ENCODE measurements around the gene FBL. TPM values are rescaled to one million over a fixed set of nuclear protein-coding genes. Genes with fewer than 3 reads are reported as not detected.

Gene FBL
- total and polyA plus RNA-seq, 2 donors (not counting 1 experiment from before 2014, with no cell fraction given) = 253 to 376 TPM

DNA sequence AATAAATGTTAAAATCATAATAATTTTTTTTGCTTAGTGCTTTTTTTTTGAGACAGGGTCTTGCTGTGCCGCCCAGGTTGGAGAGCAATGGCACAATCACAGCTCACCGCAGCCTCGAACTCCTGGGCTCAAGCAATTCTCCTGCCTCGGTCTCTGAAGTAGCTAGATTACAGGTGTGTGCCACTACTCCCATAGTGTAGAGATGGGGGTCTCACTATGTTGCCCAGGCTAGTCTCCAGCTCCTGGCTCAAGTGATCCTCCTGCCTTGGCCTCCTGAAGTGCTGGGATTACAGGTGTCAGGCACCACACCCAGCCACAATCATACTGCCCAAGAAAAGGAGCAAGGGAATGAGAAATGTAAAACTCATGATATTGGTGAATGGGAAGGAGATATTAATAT lies 5.1 kb downstream of the FBL start:
- H3K4me1 Mint-ChIP-seq = peaks cover 39% of the 10 kb centered on the region
- peaks cover 40% of the 10 kb centered on the region for H4K20me1 ChIP-seq (ENCODE audit: control insufficient read depth, insufficient read depth, low read length, poor library complexity, severe bottlenecking)
- H3K27me3 ChIP-seq (replicated peaks in 1 of 4; ENCODE audit: control extremely low read depth in 1 of 4, control insufficient read depth in 3 of 4, insufficient read depth in 4 of 4, low read length in 3 of 4) = no peaks in the 10 kb centered on the region
- H2AFZ ChIP-seq (ENCODE audit: insufficient read depth, low read depth, low read length, poor library complexity, severe bottlenecking) = no peak overlapping the region
- POLR2A ChIA-PET = no interaction called here
- ATAC-seq (ENCODE audit: low read depth) (no peak), DNase-seq (no peak)
- no peak for TF ChIP-seq EZH2 (IDR thresholded peaks at IDR 0.05; ENCODE audit: borderline replicate concordance, insufficient read depth, low read depth, low read length, poor library complexity, severe bottlenecking)
- TF ChIP-seq, protein P1, sequence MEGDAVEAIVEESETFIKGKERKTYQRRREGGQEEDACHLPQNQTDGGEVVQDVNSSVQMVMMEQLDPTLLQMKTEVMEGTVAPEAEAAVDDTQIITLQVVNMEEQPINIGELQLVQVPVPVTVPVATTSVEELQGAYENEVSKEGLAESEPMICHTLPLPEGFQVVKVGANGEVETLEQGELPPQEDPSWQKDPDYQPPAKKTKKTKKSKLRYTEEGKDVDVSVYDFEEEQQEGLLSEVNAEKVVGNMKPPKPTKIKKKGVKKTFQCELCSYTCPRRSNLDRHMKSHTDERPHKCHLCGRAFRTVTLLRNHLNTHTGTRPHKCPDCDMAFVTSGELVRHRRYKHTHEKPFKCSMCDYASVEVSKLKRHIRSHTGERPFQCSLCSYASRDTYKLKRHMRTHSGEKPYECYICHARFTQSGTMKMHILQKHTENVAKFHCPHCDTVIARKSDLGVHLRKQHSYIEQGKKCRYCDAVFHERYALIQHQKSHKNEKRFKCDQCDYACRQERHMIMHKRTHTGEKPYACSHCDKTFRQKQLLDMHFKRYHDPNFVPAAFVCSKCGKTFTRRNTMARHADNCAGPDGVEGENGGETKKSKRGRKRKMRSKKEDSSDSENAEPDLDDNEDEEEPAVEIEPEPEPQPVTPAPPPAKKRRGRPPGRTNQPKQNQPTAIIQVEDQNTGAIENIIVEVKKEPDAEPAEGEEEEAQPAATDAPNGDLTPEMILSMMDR (IDR thresholded peaks at IDR 0.05) = no peak
- no peak overlapping the region for H3K27ac ChIP-seq (ENCODE audit: low read length in 2 of 2)
- H3K4me2 ChIP-seq (replicated peaks; ENCODE audit: low read depth, low read length, poor library complexity, severe bottlenecking) = no peak overlapping the region
- no peak overlapping the region for H3K4me3 ChIP-seq (ENCODE audit: control extremely low read depth in 1 of 5, extremely low read depth in 1 of 5, insufficient read depth in 1 of 5, low read depth in 2 of 5, low read length in 4 of 5)
- no peaks in the 10 kb centered on the region for H3K9me3 ChIP-seq (ENCODE audit: control extremely low read depth in 1 of 3, control insufficient read depth in 2 of 3, insufficient read depth in 1 of 3, low read length in 2 of 3)
- peaks cover 6 to 39% of the 10 kb centered on the region in 2 experiments for H3K36me3 ChIP-seq (replicated peaks in 1 of 2; ENCODE audit: control extremely low read depth in 1 of 2, control insufficient read depth in 1 of 2, extremely low read depth in 1 of 2, insufficient read depth in 2 of 2, low read length in 1 of 2)
- no peak overlapping the region for H3K9ac ChIP-seq (ENCODE audit: low read length)
- CTCF ChIA-PET = interaction anchor here (0.6 to 8.1 kb wide), 6 partner anchors 21 to 409 kb away, joined by 3 to 159 read pairs (median 14); no protein-coding TSS in a partner anchor
- intact Hi-C loops (cut with micrococcal nuclease) = loop anchor here (5.0 kb wide), 1 partner anchor 169 kb away; no protein-coding TSS in a partner anchor
- H3K27ac Mint-ChIP-seq = no peak overlapping the region
- WGBS (ENCODE audit: insufficient coverage) = 96% methylated on average over 4 of the region's 4 CpGs
- peaks cover 23 to 30% of the 10 kb centered on the region in 2 donors for H3K4me1 ChIP-seq (ENCODE audit: control insufficient read depth in 2 of 2, insufficient read depth in 2 of 2, low read length in 2 of 2)
- H3K4me3 Mint-ChIP-seq = no peak overlapping the region
- H3K79me2 ChIP-seq (ENCODE audit: control insufficient read depth, insufficient read depth, low read length) = peaks cover 75% of the 10 kb centered on the region
- H3K27me3 Mint-ChIP-seq = no peaks in the 10 kb centered on the region
- H3K9me3 Mint-ChIP-seq (ENCODE audit: insufficient read depth) = no peaks in the 10 kb centered on the region

DNA sequence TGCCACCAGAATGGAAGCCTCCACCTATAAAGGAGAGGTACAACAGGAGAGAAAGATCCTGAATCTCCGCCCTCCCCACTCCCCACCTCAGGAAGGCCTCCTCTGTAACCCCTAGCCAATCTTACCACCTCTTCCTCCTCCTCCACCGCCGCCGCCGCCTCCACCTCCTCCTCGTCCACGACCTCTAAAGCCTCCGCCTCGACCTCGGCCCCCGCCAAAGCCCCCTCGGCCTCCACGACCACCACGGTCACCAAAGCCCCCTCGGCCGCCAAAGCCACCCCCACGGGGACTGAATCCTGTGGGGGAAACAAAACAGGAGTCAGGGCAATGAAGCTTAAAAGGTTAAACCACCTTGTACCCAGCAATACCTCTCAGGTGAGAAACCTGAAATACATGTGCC lies 5.7 kb downstream of the FBL start:
- no peak for ATAC-seq (ENCODE audit: low read depth)
- Mint-ChIP-seq H3K27ac (no peak overlapping the region), H3K4me1 (peaks cover 34% of the 10 kb centered on the region), H3K9me3 (ENCODE audit: insufficient read depth) (no peaks in the 10 kb centered on the region), H3K4me3 (no peak overlapping the region), H3K27me3 (no peaks in the 10 kb centered on the region)
- WGBS (ENCODE audit: insufficient coverage) = no CpG with 5 or more reads among the region's 17 CpGs
- Histone ChIP-seq H3K9ac (ENCODE audit: low read length) (no peak overlapping the region), H4K20me1 (ENCODE audit: control insufficient read depth, insufficient read depth, low read length, poor library complexity, severe bottlenecking) (peaks cover 40% of the 10 kb centered on the region), H3K79me2 (ENCODE audit: control insufficient read depth, insufficient read depth, low read length) (peaks cover 70% of the 10 kb centered on the region), H2AFZ (ENCODE audit: insufficient read depth, low read depth, low read length, poor library complexity, severe bottlenecking) (no peak overlapping the region), H3K4me1 (ENCODE audit: control insufficient read depth in 2 of 2, insufficient read depth in 2 of 2, low read length in 2 of 2) (peaks cover 23 to 24% of the 10 kb centered on the region in 2 donors), H3K27me3 (replicated peaks in 1 of 4; ENCODE audit: control extremely low read depth in 1 of 4, control insufficient read depth in 3 of 4, insufficient read depth in 4 of 4, low read length in 3 of 4) (no peaks in the 10 kb centered on the region), H3K36me3 (replicated peaks in 1 of 2; ENCODE audit: control extremely low read depth in 1 of 2, control insufficient read depth in 1 of 2, extremely low read depth in 1 of 2, insufficient read depth in 2 of 2, low read length in 1 of 2) (peaks cover 6 to 45% of the 10 kb centered on the region in 2 experiments), H3K9me3 (ENCODE audit: control extremely low read depth in 1 of 3, control insufficient read depth in 2 of 3, insufficient read depth in 1 of 3, low read length in 2 of 3) (no peaks in the 10 kb centered on the region), H3K4me2 (replicated peaks; ENCODE audit: low read depth, low read length, poor library complexity, severe bottlenecking) (no peak overlapping the region), H3K4me3 (ENCODE audit: control extremely low read depth in 1 of 5, extremely low read depth in 1 of 5, insufficient read depth in 1 of 5, low read depth in 2 of 5, low read length in 4 of 5) (no peak overlapping the region), H3K27ac (ENCODE audit: low read length in 2 of 2) (no peak overlapping the region)
- intact Hi-C loops (cut with micrococcal nuclease) = loop anchor here (5.0 kb wide), 1 partner anchor 168 kb away; no protein-coding TSS in a partner anchor
- no peak for DNase-seq
- POLR2A ChIA-PET = no interaction called here
- TF ChIP-seq, protein P1 (IDR thresholded peaks at IDR 0.05) = no peak
- TF ChIP-seq EZH2 (IDR thresholded peaks at IDR 0.05; ENCODE audit: borderline replicate concordance, insufficient read depth, low read depth, low read length, poor library complexity, severe bottlenecking) = no peak
- CTCF ChIA-PET = interaction anchor here (6.1 to 8.1 kb wide), 2 partner anchors 47 to 72 kb away, joined by 38 to 159 read pairs; no protein-coding TSS in a partner anchor

Data from B cell (primary cell).